BJ (cell line): ENCODE measurements around the gene DAGLB. TPM values are rescaled to one million over a fixed set of nuclear protein-coding genes. Genes with fewer than 3 reads are reported as not detected.
"Not testable (repeated sequence)": the region's sequence is repeated elsewhere in the genome, so short reads cannot be mapped to it uniquely, and the experiment has no call there.

ENCODE experiments used
- CTCF ChIA-PET: fragments of 350-600 bp; formaldehyde crosslinking; extraction: SDS; loops from one replicate; lab custom pipeline; 2021; ENCODE audit warnings: antibody characterized with exemption, inconsistent platforms; lab: Yijun Ruan, JAX
- POLR2A ChIA-PET: fragments of 300-600 bp; sonication (Branson Sonifier 250); formaldehyde crosslinking; extraction: SDS; loops from one replicate; lab custom pipeline; 2021; ENCODE audit warnings: antibody characterized with exemption; lab: Charles Lee
- DNase-seq: peaks from one replicate; pipeline ENCODE4 v3.0.0-alpha.2; 2011; ENCODE audit warnings: low read depth
- H3K27me3 ChIP-seq: 2 replicates; pipeline ENCODE4 v1.6.0; 2011; ENCODE audit warnings: low read length; ENCODE audit not compliant: control insufficient read depth, insufficient read depth
- H3K36me3 ChIP-seq: 2 replicates; pipeline ENCODE4 v1.5.1; 2011; ENCODE audit warnings: low read length; ENCODE audit not compliant: control insufficient read depth, insufficient read depth
- H3K4me3 ChIP-seq: 2 replicates; pipeline ENCODE4 v1.5.1; 2011; ENCODE audit warnings: low read depth, mild to moderate bottlenecking, control low read depth, low read length
- CTCF ChIP-seq: IDR thresholded peaks from 2 replicates; pipeline ENCODE4 v1.5.1; 2011; ENCODE audit warnings: low read depth, mild to moderate bottlenecking, control low read depth, inconsistent platforms, low read length, moderate library complexity; ENCODE audit not compliant: insufficient read depth
- polyA plus RNA-seq: library from polyadenylated mRNA; depleted of rRNA; stranded (reverse); fragments of >200 nt; gene quantifications from 2 replicates; pipeline ENCODE4 v1.2.3, GENCODE V29; 2011

The DAGLB gene
- polyA plus RNA-seq, 1 experiment, result 40.5 TPM

GRCh38 chr7:6385110-6385781 is 62.5 kb downstream of the DAGLB start:
- no peak overlapping the region for H3K4me3 ChIP-seq
- ChIA-PET POLR2A (interaction anchor here (0.6 to 0.7 kb wide), 2 partner anchors 61 to 62 kb away, joined by 4 to 15 read pairs; partner anchors contain the start of gene DAGLB), CTCF (interaction anchor here (0.6 to 1.2 kb wide), 3 partner anchors 9 to 881 kb away, joined by 3 to 7 read pairs (median 4); no protein-coding TSS in a partner anchor)
- no peaks in the 10 kb centered on the region for H3K27me3 ChIP-seq
- TF ChIP-seq CTCF, result no peak
- DNase-seq, result peak; percentile 85
- peaks cover 4% of the 10 kb centered on the region for H3K36me3 ChIP-seq

- H3K27me3 ChIP-seq, result no peaks in the 10 kb centered on the region
- ChIA-PET CTCF (interaction anchor here (1.2 kb wide), 2 partner anchors 10 to 50 kb away, joined by 3 to 4 read pairs; no protein-coding TSS in a partner anchor), POLR2A (no interaction called here)
- DNase-seq, result no peak
- no peak for TF ChIP-seq CTCF
- no peak overlapping the region for H3K4me3 ChIP-seq
- peaks cover 6% of the 10 kb centered on the region for H3K36me3 ChIP-seq
Measured at GRCh38 chr7:6384327-6384726, 63.4 kb downstream of the DAGLB start.

GRCh38 chr7:6382817-6383216 is 64.9 kb downstream of the DAGLB start:
- POLR2A ChIA-PET, result no interaction called here
- no peak for DNase-seq
- Histone ChIP-seq H3K27me3 (no peaks in the 10 kb centered on the region), H3K4me3 (no peak overlapping the region), H3K36me3 (peaks cover 2% of the 10 kb centered on the region; the same call in 1 of the 2 replicates)
- TF ChIP-seq CTCF, result no peak
- CTCF ChIA-PET, result no interaction called here

GRCh38 chr7:6381846-6382245 is 65.9 kb downstream of the DAGLB start:
- H3K27me3 ChIP-seq, DNase-seq, H3K4me3 ChIP-seq, CTCF ChIA-PET, H3K36me3 ChIP-seq, POLR2A ChIA-PET: not testable (repeated sequence)

DNA sequence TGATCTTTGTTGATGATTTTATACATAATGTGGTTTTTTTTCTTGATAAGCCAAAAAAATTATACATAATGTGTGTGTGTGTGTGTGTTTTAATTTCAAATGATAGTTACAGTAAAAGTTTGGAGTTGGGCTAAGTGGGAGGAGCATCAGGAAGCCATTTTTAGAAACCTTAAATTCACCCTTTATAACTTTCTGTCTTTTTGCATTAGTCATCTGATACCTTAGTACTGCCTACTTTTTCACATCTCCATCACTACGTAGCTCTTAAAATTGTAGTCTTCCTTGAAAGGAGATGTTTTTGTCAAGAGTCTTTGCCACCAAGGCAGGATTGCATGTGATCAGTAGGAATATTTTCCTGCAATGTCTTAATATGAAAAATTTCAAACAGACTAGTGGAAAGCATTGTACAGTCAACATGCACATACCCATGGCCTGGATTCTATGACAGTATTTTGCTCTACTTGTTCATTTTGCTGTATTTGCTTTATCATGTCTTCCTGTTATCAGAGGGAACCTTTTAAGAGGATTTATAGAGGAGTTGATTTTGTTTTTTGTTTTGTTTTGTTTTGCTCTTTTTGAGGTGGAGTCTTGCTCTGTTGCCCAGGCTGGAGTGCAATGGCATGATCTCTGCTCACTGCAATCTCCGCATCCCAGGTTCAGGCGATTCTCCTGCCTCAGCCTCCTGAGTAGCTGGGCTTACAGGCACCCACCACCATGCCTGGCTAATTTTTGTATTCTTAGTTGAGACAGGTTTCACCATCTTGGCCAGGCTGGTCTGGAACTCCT is 67.3 kb downstream of the DAGLB start:
- no peaks in the 10 kb centered on the region for H3K27me3 ChIP-seq
- DNase-seq, result no peak
- TF ChIP-seq CTCF, result no peak
- ChIA-PET POLR2A (interaction anchor here (0.7 kb wide), 1 partner anchor 827 kb away, joined by 3 read pairs; no protein-coding TSS in a partner anchor), CTCF (no interaction called here)
- H3K4me3 ChIP-seq, result no peak overlapping the region
- peaks cover 2% of the 10 kb centered on the region; the same call in 1 of the 2 replicates for H3K36me3 ChIP-seq
